Omental fat pad (tissue), 4 donors: ENCODE data around the gene LRRC59. TPM values are rescaled to one million over a fixed set of nuclear protein-coding genes. Genes with fewer than 3 reads are reported as not detected.

Source experiments
- ATAC-seq: fragments of 150-250 bp; one replicate; pipeline ENCODE4 v1.9.1; 2016; ENCODE audit warnings: mild to moderate bottlenecking, moderate library complexity; ENCODE audit not compliant: low FRiP score
- DNase-seq: peaks from one replicate; pipeline ENCODE4 v3.0.0-alpha.2; 2019; ENCODE audit warnings: low spot score
- total RNA-seq, 4 donors: library from RNA; depleted of rRNA; stranded (reverse); fragments of >200 nt; gene quantifications; one replicate each; pipeline ENCODE4 v1.1.0, GENCODE V29; 2016
- TF ChIP-seq, protein P1 (sequence below), 3 donors: fragments of 450-650 bp; IDR thresholded peaks; one replicate each; pipeline ENCODE4 v1.5.1; 2016 to 2017; ENCODE audit warnings: antibody characterized with exemption in 3 of 3, mild to moderate bottlenecking in 3 of 3, moderate library complexity in 2 of 3

Gene LRRC59
- total RNA-seq, result 100 to 1,000 TPM in 3 of 4 donors, 10 to 100 TPM in 1; 53.6 to 193 (median 102) TPM

DNA sequence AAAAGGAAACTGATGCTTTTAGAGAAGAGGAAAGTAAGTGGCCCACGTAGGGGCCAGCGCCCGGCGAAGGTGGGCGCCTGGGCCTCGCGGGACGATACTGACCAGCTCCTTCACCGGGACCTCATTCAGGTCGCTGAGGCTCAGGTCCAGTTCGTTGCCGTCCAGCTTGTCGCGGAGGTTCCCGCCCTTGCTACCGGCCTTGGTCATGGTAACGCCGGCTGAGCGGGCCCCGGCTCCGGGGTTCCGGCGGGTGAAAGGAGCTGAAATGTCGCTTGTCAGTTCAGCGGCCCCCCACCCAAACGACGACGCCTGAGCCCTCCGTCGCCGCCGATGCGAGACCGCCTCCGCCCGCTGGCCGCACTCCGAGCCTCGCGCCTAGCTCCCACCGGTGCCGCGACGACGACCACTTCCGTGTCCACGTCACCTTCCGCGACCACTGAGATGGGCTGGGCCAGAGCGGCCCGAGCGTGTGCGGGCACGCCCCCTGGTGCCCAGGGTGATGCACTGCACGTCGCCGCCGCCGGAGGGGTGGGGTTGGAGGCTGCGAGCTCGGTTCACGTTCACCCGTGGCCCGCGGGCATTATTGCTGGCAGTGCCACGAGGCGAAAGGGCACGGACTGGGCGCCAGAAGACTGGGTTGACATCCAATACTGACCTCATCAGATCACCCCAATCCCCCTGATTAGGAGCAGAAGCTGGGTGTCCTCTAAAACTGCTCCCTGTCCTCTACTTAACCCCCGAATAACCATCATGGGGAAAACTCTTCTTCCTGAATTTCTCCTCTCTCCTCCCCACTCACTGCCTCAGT, at the start of gene LRRC59:
LRRC59 (minus strand) TSS at position 413 of the 808 bp plus-strand sequence; CDS start at position 207, 206 bp downstream.
- DNase-seq, result peak; percentile 81
- peak; percentile 97 for ATAC-seq
- TF ChIP-seq, protein P1, sequence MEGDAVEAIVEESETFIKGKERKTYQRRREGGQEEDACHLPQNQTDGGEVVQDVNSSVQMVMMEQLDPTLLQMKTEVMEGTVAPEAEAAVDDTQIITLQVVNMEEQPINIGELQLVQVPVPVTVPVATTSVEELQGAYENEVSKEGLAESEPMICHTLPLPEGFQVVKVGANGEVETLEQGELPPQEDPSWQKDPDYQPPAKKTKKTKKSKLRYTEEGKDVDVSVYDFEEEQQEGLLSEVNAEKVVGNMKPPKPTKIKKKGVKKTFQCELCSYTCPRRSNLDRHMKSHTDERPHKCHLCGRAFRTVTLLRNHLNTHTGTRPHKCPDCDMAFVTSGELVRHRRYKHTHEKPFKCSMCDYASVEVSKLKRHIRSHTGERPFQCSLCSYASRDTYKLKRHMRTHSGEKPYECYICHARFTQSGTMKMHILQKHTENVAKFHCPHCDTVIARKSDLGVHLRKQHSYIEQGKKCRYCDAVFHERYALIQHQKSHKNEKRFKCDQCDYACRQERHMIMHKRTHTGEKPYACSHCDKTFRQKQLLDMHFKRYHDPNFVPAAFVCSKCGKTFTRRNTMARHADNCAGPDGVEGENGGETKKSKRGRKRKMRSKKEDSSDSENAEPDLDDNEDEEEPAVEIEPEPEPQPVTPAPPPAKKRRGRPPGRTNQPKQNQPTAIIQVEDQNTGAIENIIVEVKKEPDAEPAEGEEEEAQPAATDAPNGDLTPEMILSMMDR (IDR thresholded peaks at IDR 0.05), result peak in 2 of 3 donors; percentile 40 to 79

DNA sequence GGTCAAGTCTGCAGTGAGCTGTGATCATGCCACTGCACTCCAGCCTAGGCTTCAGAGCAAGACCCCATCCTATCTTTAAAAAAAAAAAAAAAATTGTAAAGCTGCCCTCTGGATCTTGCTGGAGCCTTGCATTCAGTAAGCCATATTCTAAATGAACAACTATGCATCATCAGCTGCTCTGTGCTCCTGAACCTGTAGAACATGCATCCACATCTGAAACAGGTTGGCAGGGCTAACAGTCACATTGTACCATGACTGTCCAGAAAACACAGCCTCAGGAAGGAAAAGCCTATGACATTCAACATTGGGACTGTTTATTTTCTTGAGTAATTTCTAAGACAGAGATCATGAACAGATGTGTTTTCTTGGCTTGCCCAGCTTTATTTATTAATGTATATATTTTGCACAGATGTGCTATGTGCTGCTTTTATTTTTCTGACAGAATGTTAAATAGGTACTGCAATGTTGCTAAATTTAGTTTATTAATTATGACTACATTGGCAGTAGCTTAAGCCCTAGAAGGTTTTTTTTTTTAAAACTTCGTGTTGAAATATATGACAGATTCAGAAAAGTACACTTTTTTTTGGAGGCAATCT, 48.5 kb upstream of the LRRC59 start:
- TF ChIP-seq, protein P1 (IDR thresholded peaks at IDR 0.05), result no peak
- ATAC-seq (no peak), DNase-seq (no peak)

DNA sequence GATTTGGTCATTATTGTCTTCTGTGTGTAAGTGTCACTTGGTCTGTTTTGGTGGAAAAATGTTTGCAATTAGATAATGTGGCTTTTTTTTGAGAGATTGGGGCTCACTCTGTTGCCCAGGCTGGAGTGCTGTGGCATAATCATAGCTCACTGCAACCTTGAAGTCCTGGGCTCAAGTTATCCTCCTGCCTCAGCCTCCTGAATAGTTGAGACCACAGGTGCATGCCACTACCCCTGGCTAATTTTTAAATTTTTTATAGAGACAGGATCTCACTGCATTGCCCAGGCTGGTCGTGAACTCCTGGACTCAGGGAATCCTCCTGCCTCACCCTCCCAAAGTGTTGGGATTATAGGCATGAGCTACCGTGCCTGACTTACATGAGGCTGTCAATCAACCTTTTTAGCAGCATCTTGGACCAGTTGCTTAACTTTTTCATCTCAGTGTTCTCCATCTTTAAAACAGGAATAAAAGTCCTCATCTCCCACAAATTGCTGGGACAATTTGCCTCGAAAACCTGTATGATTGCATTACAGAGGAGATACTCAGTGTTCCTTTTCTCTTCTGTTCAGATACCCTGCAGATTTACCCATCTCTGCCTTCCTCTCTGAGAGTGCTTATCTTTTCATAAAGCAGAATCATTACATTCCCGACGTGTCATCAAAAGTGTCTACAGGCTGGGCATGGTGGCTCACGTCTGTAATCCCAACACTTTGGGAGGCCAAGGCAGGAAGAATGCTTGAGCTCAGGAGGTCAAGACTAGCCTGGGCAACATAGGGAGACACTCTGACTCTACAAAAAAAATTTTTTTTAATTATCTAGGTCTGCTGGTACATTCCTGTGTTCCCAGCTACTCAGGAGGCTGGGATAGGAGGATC, 47.8 kb upstream of the LRRC59 start:
- TF ChIP-seq, protein P1 (IDR thresholded peaks at IDR 0.05), result no peak
- DNase-seq (no peak), ATAC-seq (no peak)

DNA sequence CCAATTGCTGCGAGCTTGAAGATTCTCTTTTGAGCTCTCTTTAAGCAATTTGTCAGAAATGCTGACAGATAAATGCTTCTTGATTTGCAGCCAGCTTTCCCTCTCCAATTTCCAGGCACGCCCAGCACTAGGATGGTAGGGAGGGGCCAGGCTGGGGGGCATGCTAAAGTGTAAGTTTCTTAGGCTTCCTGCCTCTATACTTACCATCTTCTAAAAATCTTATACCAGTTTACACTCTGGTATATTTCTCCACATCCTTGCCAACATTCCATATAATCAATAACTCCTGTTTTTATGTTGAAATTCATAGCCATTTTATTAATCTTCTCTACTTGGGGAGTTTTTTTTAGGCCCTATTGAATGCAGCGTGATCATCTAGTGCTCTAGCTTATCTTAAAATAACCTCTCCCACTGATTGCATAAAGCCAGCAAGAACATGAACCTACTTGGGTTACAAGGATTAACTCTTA, 46.2 kb upstream of the LRRC59 start:
- DNase-seq, result no peak
- no peak for ATAC-seq
- TF ChIP-seq, protein P1 (IDR thresholded peaks at IDR 0.05), result no peak

DNA sequence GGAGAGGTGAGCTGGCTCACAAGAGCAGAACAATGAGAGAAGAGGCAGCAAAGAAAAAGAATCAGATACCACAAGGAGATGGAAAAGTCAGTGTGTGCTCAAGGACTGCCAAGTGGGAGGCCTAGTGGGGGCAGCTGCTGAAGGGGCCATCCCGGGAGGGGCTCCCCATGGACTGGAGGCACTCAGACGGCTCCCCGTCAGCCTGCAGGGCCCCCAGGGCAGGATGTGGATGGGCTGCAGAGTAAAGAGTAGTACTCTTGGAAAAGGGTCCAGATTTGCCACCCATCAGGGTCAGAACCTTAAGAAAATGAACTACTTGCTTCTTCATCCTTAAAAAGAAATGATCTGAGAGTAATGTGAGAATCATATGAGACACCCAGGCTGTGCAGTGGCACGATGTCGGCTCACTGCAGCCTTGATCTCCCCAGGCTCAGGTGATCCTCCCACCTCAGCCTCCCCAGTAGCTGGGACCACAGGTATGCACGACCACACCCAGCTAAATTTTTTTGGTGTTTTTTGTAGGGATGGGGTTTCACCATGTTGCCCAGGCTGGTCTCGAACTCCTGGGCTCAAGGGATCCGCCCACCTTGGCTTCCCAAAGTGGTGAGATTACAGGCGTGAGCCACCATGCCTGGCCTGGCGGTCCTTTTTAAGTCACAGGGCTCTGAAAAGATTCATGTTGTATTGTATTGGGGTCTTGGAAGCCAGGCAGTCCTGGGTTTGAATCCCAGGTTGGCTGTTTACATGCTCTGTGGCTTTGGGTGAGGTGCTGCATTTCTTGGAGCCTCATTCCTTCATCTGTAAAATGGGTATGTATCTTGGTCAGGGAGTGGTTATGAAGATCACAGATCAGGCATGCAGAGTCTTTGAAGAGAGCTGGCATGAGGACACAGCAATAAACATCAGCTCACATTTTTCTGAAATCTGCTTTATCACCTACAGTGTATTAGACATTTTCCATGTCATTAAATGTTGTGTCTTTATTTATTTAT, 43.8 kb upstream of the LRRC59 start:
- TF ChIP-seq, protein P1 (IDR thresholded peaks at IDR 0.05), result no peak
- DNase-seq (no peak), ATAC-seq (no peak)
